H54 (cell line): Measurements from ENCODE around the gene LIX1.
A peak's percentile ranks its signal among the peaks of the same experiment; 100 is the strongest.
"Not testable (repeated sequence)": the region's sequence is repeated elsewhere in the genome, so short reads cannot be mapped to it uniquely, and the experiment has no call there.

Experiments
- DNase-seq: peaks from one replicate; pipeline ENCODE4 v3.0.0; 2011; ENCODE audit warnings: low spot score, mixed read lengths; ENCODE audit not compliant: insufficient read length
- FAIRE-seq: peaks from 3 replicates; lab custom pipeline; 2011; peaks lifted over from hg19 to GRCh38; lab: Jason Lieb, UNC
- POLR2A ChIP-seq: IDR thresholded peaks from 2 replicates; pipeline ENCODE4 v1.6.1; 2011; ENCODE audit warnings: low read depth, mild to moderate bottlenecking, low read length

LIX1 gene

DNA sequence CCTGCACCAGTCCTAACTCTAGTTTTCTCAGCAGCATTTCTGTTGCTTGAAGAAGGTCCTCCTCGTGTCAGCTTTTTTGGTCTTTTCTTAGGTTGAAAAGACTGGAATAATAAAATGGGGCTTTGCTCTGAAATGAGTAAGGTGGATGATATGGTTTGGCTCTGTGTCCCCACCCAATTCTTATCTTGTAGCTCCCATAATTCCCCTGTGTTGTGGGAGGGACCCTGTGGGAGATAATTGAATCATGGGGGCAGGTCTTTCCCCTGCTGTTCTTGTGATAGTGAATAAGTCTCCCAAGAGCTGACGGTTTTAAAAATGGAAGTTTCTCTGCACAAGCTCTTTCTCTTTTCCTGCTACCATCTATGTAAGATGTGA is 53.6 kb downstream of the LIX1 start:
- no peak for TF ChIP-seq POLR2A
- FAIRE-seq: no peak
- DNase-seq: no peak

DNA sequence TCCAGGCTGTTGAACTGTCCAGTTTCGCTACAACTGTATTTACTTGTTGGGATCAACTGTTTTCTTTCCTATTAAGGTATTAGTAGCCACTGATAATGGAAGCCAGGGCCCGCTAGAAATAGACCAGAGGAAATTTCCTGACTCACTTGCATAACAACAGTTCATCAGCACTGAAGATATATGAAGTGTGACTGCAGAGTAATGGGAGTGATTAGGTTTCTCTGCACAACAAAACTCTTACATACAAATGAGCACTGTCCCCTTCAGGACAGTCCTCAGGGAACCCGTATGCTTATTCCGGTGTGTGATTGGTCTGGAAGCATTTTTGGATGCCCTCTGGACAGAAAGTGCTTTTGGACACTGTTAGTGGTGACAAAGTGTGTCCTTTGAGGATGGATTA is 55.3 kb downstream of the LIX1 start:
- TF ChIP-seq POLR2A: no peak
- DNase-seq: no peak
- FAIRE-seq: no peak

DNA sequence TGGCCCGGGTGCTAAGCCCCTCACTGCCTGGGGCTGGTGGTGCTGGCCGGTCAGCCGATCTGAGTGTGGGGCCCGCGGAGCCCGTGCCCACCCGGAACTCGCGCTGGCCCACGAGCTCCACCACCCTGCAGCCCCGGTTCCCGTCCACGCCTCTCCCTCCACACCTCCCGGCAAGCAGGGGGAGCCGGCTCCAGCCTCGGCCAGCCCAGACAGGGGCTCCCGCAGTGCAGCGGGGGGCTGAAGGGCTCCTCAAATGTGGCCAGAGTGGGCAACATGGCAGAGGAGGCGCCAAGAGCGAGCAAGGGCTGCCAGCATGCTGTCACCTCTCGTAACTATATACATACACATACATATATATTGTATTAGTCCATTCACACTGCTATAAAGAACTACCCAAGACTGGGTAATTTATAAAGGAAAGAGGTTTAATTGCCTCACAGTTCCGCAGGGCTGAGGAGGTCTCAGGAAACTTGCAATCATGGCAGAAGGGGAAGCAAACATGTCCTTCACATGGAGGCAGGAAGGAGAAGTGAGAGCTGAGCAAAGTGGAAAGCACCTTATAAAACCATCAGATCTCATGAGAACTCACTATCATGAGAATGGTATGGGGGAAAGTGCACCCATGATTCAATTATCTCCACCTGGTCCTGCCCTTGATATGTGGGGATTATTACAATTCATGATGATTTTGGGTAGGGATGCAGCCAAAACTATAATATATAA is 56.8 kb downstream of the LIX1 start:
- DNase-seq (no peak), FAIRE-seq (no peak)
- TF ChIP-seq POLR2A: no peak

DNA sequence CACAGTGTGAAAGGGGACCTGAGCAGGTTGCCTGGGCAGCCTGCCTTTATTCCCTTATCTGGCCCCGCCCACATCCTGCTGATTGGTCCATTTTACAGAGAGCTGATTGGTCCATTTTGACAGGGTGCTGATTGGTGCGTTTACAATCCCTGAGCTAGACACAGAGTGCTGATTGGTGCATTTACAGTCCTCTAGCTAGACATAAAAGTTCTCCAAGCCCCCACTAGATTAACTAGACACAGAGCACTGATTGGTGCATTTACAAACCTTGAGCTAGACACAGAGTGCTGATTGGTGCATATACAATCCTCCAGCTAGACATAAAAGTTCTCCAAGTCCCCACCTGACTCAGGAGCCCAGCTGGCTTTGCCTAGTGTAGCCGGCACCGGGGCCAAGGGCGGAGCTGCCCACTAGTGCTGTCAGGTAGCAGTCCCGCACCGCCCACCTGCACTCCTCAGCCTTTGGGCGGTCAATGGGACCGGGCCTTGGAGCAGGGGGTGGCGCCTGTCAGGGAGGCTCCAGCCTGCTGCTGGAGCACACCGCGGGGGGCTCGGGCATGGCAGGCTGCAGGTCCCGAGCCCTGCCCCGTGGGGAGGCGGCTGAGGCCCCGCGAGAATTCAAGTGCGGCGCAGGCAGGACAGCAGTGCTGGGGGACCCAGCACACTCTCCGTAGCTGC is 57.5 kb downstream of the LIX1 start:
- FAIRE-seq, DNase-seq: not testable (repeated sequence)

DNA sequence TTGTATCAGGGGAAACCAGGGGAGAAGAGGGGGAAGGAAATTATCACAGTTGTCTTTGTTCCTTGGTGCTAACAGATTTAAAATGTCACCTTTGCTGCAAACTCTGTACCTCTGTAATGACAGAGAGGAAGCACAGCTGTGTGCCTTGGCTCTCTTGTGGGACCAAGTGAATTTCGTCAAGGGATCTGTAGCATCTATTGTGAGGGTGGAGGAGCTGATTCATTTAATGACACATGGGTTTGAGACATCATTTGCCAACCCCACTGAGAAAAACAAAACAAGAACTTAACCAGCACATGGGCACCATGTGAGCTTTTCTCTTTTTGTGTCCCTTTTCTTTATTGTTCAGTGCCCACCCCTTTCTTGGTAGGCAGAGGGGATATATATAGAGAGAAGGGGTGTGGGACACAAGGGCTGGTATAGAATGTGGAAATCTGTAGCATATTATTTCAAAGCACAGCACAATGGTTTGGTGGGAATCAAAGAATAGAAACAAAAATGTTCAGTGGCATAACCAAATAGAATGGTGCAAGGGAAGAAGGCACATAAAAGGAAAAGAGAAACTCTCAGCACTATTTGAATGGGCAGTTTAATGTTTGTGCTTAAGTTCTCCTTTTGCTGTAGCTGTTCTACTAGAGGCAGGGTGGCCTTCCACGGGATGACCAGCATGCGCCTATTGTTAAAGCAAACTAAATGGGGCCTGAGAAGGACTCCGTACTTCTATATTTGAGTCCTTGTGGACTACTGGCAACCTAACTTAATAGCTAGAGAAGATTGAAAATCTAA is 63.3 kb downstream of the LIX1 start:
- no peak for TF ChIP-seq POLR2A
- DNase-seq (no peak), FAIRE-seq (peak; percentile 80)

DNA sequence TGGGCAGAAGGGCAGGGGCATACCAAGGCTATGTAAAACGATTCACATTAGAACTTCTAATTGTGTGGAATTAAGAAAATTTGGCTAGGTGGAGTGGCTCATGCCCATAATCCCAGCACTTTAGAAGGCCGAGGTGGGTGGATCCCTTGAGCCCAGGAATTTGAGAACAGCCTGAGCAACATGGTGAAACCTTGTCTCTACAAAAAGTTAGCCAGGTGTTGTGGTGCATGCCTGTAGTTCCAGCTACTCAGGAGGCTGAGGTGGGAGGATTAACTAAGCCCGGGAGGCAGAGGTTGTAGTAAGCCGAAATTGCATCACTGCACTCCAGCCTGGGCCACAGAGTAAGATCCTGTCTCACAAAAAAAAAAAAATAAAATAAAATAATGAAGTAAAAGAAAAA is 65.2 kb downstream of the LIX1 start:
- no peak for FAIRE-seq
- DNase-seq: no peak
- no peak for TF ChIP-seq POLR2A

DNA sequence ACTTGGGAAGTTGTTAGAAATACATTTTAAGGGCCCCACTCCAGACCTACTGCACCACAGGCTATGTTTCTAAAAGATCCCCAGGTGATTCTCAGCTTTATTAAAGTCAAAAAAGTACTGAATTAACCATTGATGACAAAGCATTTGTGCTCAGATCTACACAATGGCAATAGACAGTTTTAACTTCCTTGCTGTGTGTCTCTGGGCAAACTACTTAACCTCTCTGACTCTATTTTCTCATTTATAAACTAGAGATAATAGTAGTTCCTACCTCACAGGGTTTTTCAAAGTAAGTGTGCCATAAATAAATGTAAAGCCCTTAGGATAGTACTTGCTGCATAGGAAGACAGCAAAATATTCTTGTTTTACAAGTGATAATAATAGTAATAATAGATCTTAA is 66.3 kb downstream of the LIX1 start:
- DNase-seq (no peak), FAIRE-seq (no peak)
- TF ChIP-seq POLR2A: no peak

DNA sequence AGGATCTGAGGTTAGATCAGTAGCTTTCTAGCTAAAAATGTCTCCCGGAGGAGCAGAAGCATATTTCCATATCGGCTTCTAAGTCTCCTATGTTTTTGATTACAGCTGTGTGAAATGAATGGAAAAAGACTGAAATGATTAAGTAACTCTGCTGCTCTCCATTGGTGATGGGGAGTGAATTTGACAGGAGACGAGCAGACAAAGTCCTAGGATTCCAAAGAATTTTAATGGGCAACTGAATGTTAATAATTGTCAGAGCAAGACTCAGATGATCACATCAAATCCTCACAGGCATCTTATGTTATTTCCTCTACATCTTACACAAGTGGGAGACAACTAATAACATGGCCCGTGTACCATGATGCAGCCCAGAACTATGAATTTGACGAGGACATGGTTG is 66.8 kb downstream of the LIX1 start:
- DNase-seq: no peak
- FAIRE-seq: no peak
- no peak for TF ChIP-seq POLR2A

DNA sequence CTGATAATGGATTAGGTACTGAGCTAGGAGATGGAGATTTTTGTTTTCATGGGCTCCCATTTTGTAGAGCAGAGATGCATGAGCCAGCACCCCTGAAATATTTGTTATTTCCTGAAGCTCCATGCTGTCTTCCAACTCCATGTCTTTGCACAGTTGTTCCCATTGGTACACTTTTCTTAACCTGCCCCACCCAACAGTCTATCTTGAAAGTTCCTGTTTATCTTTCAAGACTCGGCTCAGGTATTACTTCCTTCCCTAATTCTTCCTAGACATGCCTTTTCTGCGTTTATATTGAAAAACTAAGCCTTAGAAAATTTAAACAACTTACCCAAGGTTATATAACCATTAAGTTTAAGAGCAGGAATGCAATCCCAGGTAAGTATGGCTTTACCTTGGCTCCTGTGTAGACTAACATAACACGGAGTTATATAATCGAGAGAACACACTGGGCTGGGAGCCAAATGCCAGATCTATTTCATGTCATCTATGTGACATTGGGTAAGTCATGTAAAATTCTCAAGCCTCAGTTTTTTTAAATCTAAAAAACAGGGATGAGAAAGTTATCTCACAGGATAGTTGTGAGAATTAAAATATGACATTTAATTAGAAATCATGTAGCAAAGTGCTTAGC is 67.4 kb downstream of the LIX1 start:
- FAIRE-seq: no peak
- no peak for TF ChIP-seq POLR2A
- no peak for DNase-seq

DNA sequence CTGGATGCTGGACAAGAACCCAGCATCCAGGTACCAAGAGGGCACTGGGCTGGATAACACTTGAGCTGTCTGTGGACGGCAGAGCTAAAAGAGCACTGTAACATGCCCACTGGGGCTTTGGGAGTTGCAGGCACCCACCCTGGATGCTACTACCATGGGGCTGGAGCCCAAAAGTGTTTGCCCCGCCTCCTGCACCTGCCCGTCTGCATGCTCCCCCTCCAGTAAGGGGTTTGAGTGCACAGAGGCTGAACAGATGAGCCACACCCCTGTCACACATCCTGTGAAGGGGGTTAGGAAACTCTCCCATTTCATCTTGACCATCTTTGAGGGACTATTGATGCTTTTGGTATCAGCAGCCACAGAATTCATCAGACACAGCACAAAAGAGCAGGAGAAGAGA is 69.0 kb downstream of the LIX1 start:
- FAIRE-seq (no peak), DNase-seq (no peak)
- TF ChIP-seq POLR2A: no peak

DNA sequence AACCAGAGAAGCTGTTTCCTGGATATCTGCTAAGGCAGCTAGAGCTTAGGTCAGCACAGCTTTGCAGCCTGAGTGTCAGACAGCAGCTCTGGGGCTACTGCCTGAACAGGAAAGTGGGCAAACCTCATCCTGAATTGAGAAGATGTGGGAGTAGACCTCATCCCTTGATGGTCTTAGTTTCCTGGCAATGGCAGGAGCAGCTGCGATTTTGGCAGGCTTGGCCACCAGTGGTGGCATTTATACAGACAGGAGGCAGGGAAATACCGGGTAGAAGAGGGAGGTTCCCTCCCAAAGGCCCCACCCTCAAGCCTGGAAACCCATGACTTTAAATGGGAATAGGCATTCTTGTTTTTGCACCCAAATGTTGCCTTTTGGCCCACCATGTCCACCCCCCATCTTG is 69.7 kb downstream of the LIX1 start:
- no peak for TF ChIP-seq POLR2A
- no peak for DNase-seq
- FAIRE-seq: no peak

DNA sequence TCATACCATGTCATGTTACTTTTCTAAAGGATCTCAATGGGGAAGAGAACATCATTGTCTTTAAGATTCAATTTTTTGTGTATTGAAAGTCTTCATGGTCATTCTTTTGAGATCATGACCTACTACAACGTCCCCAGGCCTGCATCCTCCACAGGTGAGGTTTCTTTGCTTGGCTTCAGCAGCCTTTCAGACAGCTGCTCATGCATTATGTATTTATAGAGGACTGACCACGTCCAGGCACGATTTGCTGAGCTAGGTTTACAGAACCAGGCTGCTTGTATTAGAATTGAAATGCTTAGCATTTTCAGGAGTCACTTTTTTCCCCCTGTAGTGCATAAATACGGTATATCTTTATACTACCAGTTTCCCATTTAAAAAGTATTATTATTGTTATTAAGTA is 70.4 kb downstream of the LIX1 start:
- FAIRE-seq: no peak

DNA sequence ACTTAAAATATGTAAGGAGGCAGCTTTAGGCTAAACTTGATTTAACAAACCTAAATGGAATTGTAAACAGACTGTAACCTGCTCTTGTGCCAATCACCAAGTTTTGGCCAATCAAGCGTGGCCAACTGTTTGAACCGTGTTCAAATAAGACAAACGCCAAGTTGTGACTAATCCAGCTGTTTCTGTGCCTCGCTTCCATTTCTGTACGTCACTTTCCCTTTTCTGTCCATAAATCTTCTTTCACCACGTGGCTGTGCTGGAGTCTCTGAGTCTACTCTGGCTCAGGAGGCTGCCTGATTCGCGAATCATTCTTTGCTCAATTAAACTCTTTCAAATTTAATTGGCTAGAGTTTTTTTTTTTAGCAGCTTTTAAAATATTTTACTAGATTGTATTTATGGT is 71.3 kb downstream of the LIX1 start:
- DNase-seq (no peak), FAIRE-seq (no peak)
- no peak for TF ChIP-seq POLR2A

More for the DNA sequence above, 70.4 kb downstream of the LIX1 start:
- no peak for DNase-seq
- no peak for TF ChIP-seq POLR2A

DNA sequence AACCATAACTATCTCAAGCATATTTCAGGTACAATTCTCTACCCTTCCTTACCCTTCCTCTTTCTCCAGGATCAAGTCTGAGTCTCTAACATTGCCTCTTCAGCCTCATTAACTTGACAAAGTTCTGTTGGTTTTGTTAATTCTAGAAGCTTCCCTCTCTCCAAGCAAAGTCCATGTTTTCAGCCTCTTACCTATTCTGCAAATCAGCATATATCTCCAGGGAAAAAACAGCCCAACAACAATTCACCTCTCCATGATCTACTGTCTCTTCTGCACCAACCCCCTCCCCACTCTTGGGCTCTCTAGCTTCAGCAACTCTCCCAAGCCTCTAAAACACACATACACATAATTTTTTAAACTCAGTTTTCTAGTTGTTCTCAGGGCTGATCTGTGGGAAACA is 72.2 kb downstream of the LIX1 start:
- no peak for TF ChIP-seq POLR2A
- no peak for FAIRE-seq
- DNase-seq: no peak

DNA sequence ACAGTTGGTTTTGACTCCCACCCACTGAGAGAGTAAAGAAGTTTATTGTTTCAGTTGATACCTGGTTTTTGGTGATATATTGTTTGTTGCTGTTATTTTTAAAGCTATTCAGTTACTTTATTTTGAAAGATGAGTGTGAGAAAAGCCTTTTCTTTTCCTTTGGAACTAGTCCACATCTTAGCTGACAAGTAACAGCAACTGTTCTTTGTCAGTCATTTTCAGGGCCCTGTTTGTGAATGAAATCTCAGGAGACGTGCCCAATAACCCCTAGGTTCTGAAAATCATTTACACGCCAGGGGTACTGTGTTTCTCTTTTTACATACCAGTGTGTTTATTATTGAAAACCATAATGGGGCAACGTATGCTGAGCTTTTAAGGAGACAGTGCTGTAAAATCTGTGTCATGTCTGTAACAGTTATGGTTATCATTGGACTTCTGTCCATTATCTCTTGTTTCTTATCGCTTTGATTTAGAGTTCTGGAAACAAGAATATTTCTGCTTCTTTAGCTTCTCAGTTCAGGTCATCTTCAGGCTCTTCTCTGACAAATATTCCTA is 75.0 kb downstream of the LIX1 start:
- TF ChIP-seq POLR2A: no peak
- FAIRE-seq: no peak
- DNase-seq: no peak
